Sigmoid colon (tissue), 7 donors: ENCODE data around the gene HTRA3. TPM values are rescaled to one million over a fixed set of nuclear protein-coding genes. Genes with fewer than 3 reads are reported as not detected.

Experiments
- DNase-seq: peaks from one replicate; pipeline ENCODE4 v3.0.0-alpha.2; 2019
- H3K27ac ChIP-seq, 4 donors: fragments of 200-600 bp; sonication (generic); one replicate each; pipeline ENCODE4 v1.5.1; 2016 to 2019; ENCODE audit warnings: mild to moderate bottlenecking in 1 of 4
- H3K27me3 ChIP-seq, 3 donors: fragments of 200-600 bp; sonication (generic); one replicate each; pipeline ENCODE4 v1.5.1; 2019; ENCODE audit warnings: mild to moderate bottlenecking in 1 of 3
- H3K36me3 ChIP-seq, 4 donors: fragments of 200-600 bp; sonication (generic); one replicate each; pipeline ENCODE4 v1.5.1; 2016 to 2019
- H3K4me1 ChIP-seq, 4 donors: fragments of 200-600 bp; sonication (generic); one replicate each; pipeline ENCODE4 v1.5.1; 2017 to 2019
- H3K4me3 ChIP-seq, 4 donors: fragments of 200-600 bp; sonication (generic); one replicate each; pipeline ENCODE4 v1.5.1; 2017 to 2019; ENCODE audit warnings: mild to moderate bottlenecking in 2 of 4, moderate library complexity in 1 of 4
- H3K9me3 ChIP-seq, 4 donors: fragments of 200-600 bp in 3 of 4; sonication (generic) in 3 of 4; one replicate each; pipeline versions ENCODE4 v1.5.1 to v1.6.1; 2013 to 2019
- EP300 ChIP-seq, 4 donors: sonication (generic); formaldehyde crosslinking; IDR thresholded peaks; one replicate each; pipeline ENCODE4 v1.6.1; 2017; ENCODE audit warnings: antibody characterized with exemption in 4 of 4
- POLR2A ChIP-seq, 2 donors: fragments of 450-650 bp; IDR thresholded peaks; one replicate each; pipeline ENCODE4 v1.6.1; 2016; ENCODE audit warnings: antibody characterized with exemption in 2 of 2, mild to moderate bottlenecking in 2 of 2, moderate library complexity in 2 of 2
- POLR2AphosphoS5 ChIP-seq, 4 donors: sonication (generic); formaldehyde crosslinking; IDR thresholded peaks; one replicate each; pipeline ENCODE4 v1.6.1; 2017; ENCODE audit warnings: antibody characterized with exemption in 4 of 4
- WGBS, 2 donors: extraction: QIAGEN DNeasy Blood & Tissue Kit; methylation state at CpG; one replicate each; pipeline ENCODE4 v1.1.7; 2013; 5-methylcytosine and 5-hydroxymethylcytosine counted together
- intact Hi-C: fragments of 100-400 bp; cut with DNase I; formaldehyde crosslinking; loops from one replicate; pipeline ENCODE4 v1.15.1; 2023
- polyA plus RNA-seq, 3 donors: library from polyadenylated mRNA; stranded (reverse); fragments of 200-250 nt; gene quantifications; one replicate each; pipeline ENCODE4 v1.2.3, GENCODE V29; 2013
- total RNA-seq, 4 donors: library from RNA; depleted of rRNA; stranded (reverse); fragments of >200 nt; gene quantifications; one replicate each; pipeline ENCODE4 v1.1.0, GENCODE V29; 2016
- TF ChIP-seq, protein P1 (sequence below), 4 experiments: fragments of 450-650 bp in 3 of 4; fragments of 200-600 bp in 1 of 4; IDR thresholded peaks; one replicate each; pipeline ENCODE4 v1.5.1; 2016 to 2019; ENCODE audit warnings: antibody characterized with exemption in 4 of 4, mild to moderate bottlenecking in 3 of 4, moderate library complexity in 2 of 4
- donor health status: healthy with polysubstance abuse.
- donor health status: Bipolar disorder and iron deficiency.
- donor health status: healthy.

Gene HTRA3
- total and polyA plus RNA-seq, 7 donors = 1.2 to 49.6 (median 14.5) TPM

DNA sequence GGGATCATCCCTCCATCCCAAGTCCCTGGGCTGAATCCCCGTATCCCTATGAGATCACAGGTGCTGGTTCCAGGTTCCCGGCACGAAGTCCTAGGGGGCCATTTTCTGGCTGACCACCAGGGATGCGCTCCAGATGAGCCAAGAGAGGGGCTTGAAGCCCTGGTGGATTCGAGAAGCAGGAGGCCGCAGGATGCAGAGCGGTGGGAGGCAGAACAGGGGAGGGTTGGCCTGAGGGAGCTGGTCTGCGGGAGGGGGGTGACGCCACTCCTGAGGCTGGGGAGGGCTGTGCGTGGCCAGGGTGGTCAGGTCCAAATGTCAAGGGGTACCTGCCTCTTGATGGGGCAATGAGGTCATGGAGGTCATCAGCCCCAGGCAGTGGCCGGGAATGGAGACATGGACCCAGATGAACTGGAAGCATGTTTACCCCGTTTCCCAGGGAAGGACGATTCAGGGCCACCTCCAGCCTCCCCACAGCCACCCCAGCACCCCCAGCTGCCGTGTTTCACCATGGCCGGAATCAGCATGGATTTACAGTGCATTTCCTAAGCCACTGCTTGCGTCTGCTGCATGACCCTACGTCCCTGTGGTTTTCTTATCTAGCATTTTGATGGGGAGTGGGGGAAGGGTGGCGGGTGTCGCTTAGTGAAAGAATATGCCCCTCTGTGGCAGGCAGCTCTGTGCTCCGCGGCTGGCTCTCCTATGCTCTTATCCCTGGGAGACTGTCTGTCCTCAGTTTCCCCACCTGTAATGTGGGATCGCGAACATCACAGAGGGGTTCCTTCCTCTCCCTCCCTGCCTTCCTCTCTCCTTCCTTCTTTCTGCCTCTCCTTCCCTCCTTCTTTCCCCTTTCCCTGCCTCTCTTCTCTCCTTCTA lies 17.0 kb upstream of the HTRA3 start:
- H3K9me3 ChIP-seq = no peaks in the 10 kb centered on the region
- intact Hi-C loops = no loop called here
- DNase-seq = no peak
- no peaks in the 10 kb centered on the region for H3K27me3 ChIP-seq
- H3K27ac ChIP-seq = no peak overlapping the region
- TF ChIP-seq POLR2A (IDR thresholded peaks at IDR 0.05) (no peak), POLR2AphosphoS5 (IDR thresholded peaks at IDR 0.05) (no peak), EP300 (IDR thresholded peaks at IDR 0.05) (no peak)
- TF ChIP-seq, protein P1, sequence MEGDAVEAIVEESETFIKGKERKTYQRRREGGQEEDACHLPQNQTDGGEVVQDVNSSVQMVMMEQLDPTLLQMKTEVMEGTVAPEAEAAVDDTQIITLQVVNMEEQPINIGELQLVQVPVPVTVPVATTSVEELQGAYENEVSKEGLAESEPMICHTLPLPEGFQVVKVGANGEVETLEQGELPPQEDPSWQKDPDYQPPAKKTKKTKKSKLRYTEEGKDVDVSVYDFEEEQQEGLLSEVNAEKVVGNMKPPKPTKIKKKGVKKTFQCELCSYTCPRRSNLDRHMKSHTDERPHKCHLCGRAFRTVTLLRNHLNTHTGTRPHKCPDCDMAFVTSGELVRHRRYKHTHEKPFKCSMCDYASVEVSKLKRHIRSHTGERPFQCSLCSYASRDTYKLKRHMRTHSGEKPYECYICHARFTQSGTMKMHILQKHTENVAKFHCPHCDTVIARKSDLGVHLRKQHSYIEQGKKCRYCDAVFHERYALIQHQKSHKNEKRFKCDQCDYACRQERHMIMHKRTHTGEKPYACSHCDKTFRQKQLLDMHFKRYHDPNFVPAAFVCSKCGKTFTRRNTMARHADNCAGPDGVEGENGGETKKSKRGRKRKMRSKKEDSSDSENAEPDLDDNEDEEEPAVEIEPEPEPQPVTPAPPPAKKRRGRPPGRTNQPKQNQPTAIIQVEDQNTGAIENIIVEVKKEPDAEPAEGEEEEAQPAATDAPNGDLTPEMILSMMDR (IDR thresholded peaks at IDR 0.05) = no peak
- H3K4me1 ChIP-seq = peaks cover 0 to 5% (median 0%) of the 10 kb centered on the region in 4 donors
- WGBS, 2 donors = 77 to 78% methylated on average over 23 of the region's 23 CpGs
- no peaks in the 10 kb centered on the region for H3K36me3 ChIP-seq
- no peak overlapping the region for H3K4me3 ChIP-seq

DNA sequence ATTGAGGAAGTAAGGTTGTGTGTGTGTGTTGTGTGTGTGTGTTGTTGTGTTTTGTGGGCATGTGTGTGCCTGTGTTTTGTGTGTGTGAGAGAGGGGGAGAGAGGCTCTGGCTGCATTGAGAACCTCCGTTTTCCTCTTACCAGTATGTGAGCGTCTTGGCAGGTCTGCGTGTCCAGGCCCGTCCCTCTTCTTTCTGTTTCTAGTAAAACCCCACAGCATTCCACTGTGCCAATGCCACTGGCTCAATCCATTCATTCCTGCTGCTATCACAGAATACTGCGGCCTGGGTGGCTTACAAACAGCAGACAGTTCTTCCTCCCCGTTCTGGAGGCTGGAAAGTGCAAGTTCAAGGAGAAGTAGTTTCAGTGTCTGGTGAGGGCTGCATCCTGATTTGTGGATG lies 15.5 kb upstream of the HTRA3 start:
- TF ChIP-seq POLR2A (IDR thresholded peaks at IDR 0.05) (no peak), POLR2AphosphoS5 (IDR thresholded peaks at IDR 0.05) (no peak), EP300 (IDR thresholded peaks at IDR 0.05) (no peak)
- TF ChIP-seq, protein P1 (IDR thresholded peaks at IDR 0.05) = no peak
- Histone ChIP-seq H3K27me3 (no peaks in the 10 kb centered on the region), H3K27ac (no peak overlapping the region), H3K36me3 (no peaks in the 10 kb centered on the region), H3K9me3 (no peaks in the 10 kb centered on the region), H3K4me3 (no peak overlapping the region), H3K4me1 (peaks cover 0 to 5% (median 0%) of the 10 kb centered on the region in 4 donors)
- no peak for DNase-seq
- intact Hi-C loops = no loop called here
- 85 to 86% methylated on average over 6 of the region's 6 CpGs for WGBS, 2 donors

DNA sequence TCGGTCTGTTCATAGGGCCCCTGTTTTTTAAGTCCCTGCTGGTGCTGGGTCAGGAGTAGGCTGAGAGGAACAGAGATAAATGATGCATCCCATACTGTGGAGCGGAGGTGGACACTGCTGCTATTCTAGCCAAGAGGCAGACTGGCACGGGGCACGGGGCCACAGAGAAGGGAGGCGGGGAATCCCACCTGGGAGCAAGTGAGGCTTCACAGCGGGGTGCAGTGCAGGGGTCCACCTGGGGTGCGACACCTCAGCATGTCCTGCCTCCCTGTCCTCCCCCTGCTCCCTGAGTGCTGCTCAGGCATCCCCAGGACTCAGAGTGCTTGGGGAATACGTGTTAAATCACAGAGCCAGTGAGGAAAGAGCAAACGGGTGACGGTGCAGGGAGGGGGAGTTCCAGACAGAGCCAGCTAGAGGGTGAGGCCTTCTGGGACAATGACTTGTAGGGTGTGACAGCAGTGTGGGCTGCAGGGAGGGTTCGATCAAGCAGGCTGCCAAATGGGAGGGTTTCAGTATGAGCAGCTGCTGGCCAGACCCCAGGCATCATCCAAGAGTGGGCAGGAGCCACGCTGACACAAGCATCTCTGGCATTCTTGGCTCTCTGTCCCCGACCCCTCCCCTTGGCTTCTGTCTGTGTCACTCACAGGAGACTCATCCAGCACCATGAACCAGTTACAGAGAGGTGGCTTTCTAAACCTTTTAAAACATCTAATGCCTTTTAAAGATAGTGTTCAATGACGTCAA lies 13.7 kb upstream of the HTRA3 start:
- H3K27me3 ChIP-seq = no peaks in the 10 kb centered on the region
- TF ChIP-seq, protein P1 (IDR thresholded peaks at IDR 0.05) = no peak
- 57 to 77% methylated on average over 14 of the region's 14 CpGs for whole genome bisulfite sequencing, 2 donors

DNA sequence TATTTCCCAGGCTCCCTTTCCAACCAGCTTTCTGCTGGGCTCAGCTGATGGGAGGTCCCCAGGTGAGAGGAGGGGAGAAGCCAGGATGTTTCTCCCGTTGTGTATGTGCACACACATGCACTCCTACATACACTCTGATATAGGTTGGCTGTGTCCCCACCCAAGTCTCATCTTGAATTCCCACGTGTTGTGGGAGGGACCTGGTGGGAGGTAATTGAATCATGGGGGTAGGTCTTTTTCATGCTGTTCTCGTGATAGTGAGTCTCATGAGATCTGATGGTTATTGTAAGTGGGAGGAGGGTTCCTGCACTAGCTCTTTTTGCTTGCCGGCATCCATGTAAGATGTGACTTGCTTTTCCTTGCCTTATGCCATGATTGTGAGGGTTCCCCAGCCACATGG lies 11.7 kb upstream of the HTRA3 start:
- Histone ChIP-seq H3K4me3 (no peak overlapping the region), H3K36me3 (no peaks in the 10 kb centered on the region), H3K27me3 (no peaks in the 10 kb centered on the region), H3K9me3 (no peaks in the 10 kb centered on the region), H3K4me1 (peaks cover 0 to 15% (median 7%) of the 10 kb centered on the region in 4 donors), H3K27ac (no peak overlapping the region)
- no peak for DNase-seq
- WGBS, 2 donors = 61 to 71% methylated on average over 4 of the region's 4 CpGs
- intact Hi-C loops = no loop called here
- TF ChIP-seq POLR2AphosphoS5 (IDR thresholded peaks at IDR 0.05) (no peak), EP300 (IDR thresholded peaks at IDR 0.05) (no peak), POLR2A (IDR thresholded peaks at IDR 0.05) (no peak)
- TF ChIP-seq, protein P1 (IDR thresholded peaks at IDR 0.05) = no peak

More for the DNA sequence above, 13.7 kb upstream of the HTRA3 start:
- H3K27ac ChIP-seq = no peak overlapping the region
- no peaks in the 10 kb centered on the region for H3K9me3 ChIP-seq
- H3K36me3 ChIP-seq = no peaks in the 10 kb centered on the region
- DNase-seq = no peak
- intact Hi-C loops = no loop called here
- peaks cover 0 to 8% (median 4%) of the 10 kb centered on the region in 4 donors for H3K4me1 ChIP-seq
- H3K4me3 ChIP-seq = no peak overlapping the region
